Stimulated activated CD4-positive, alpha-beta T cell treated with anti-CD3 and anti-CD28 coated beads, Interleukin-4, amount 100 ng/mL, for 24 hours (primary cell): ENCODE results near the gene MIOX.

Experiments used
- DNase-seq: peaks from one replicate; pipeline ENCODE4 v3.0.0-alpha.2; 2020

MIOX gene

DNA sequence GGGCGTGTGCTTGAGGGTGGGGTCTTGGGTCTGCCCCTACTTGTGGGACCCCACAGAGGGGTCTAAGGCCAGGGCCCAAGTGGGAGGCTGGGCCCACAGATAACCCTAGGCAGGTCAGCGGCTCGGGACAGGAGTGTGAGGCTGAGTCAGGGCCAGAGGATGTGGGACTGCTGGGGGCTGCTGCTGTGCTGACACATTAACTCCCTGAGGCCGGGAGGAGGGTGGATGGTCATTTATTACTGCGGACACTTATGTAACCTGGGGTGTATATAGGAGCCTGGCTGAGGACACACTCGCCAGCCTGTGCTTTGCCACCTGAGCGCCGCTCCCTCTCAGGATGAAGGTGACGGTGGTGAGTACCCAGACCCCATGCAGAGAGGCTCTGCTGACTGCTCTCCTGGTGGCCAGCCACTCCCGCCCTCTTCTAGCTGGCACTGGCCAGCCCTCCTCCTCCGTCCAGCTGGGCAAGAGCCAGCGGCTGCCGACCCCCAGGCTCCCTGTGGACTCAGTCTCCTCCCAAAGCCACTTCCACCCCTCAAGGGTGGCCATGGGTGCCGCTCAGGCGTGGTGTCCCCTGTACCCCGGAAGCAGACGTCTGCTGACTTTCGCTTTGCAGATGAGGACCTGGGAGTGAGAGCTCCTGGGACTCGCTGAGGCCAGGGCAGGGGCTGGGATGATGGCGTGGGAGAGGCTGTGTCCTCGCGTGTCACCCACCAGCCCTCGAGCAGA is at the start of gene MIOX:
MIOX (plus strand) TSS at position 299 of the 729 bp plus-strand sequence; CDS start at position 338, 39 bp downstream.
- DNase-seq: no peak

GRCh38 chr22:50437511-50438304 is 49.0 kb upstream of the MIOX start:
- no peak for DNase-seq

DNA sequence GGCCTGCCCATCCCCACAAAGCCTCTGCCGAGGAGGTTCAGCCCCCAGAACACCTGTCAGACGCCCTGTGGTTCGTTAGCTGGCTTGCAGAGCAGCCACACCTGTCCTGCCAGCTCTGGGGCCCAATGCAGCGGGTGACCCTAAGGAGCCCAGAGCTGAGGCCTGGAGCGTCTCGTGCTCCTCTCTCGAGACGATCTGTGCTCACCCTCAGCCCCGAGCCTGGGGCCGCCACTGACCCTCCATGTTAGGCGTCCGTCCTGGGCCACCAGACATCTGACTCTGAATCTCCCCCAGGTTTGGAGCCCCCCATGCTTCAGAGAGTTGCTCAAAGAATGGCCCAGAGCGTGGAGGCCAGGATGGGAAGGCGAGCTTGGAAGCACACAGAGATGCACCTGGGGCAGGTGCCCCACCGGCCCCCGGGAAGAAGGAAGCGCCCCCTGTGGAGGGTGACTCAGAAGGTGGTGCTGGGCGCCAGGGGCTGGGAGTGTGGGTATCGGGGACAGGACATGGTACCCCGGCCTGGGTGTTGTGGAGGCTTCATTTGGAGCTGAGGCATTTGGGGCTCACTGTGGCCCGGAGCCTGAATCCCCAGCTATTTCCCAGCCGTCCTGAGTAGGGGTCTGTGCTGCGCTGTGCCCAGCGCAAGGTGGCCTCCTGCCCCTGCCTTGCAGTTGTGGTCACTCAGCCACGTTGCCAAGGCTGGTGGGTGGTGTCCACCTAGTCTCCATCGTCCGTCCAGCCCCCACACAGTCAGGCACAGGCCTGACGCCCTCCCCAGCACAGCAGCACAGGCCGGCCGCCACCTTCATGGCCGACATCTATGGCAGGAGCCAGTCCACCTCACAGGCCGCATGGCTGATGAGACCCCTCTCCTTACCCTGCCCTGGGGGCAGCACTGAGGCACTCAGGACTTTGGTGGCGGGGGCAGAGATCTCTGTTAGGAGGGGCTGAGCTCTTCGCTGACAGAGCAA is 48.1 kb upstream of the MIOX start:
- no peak for DNase-seq

DNA sequence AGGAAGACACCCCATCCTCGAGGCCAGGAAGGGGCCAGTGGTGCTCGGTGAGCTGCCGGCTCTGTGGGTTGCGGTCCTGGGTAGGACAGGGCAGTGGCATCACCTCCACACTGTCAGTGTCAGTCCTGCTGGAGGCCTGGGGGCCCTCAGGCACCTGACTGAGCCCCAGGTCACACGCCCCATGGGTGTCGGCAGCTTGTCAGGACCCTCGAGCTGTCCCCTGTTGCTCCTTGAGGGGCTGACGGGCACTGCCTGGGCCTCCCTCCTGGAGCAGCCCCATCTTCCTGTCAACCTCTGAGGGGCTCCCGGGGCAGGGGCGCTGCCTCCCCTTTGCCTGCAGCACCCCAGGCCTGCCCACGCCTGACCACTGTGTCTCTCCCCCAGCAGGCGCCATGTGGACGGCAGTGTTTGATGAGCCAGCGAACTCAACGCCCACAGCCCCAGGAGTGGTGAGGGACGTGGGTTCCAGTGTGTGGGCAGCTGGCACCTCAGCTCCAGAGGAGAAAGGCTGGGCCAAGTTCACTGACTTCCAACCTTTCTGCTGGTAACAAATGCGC is 47.3 kb upstream of the MIOX start:
- DNase-seq: no peak

GRCh38 chr22:50439871-50440331 is 46.8 kb upstream of the MIOX start:
- no peak for DNase-seq

DNA sequence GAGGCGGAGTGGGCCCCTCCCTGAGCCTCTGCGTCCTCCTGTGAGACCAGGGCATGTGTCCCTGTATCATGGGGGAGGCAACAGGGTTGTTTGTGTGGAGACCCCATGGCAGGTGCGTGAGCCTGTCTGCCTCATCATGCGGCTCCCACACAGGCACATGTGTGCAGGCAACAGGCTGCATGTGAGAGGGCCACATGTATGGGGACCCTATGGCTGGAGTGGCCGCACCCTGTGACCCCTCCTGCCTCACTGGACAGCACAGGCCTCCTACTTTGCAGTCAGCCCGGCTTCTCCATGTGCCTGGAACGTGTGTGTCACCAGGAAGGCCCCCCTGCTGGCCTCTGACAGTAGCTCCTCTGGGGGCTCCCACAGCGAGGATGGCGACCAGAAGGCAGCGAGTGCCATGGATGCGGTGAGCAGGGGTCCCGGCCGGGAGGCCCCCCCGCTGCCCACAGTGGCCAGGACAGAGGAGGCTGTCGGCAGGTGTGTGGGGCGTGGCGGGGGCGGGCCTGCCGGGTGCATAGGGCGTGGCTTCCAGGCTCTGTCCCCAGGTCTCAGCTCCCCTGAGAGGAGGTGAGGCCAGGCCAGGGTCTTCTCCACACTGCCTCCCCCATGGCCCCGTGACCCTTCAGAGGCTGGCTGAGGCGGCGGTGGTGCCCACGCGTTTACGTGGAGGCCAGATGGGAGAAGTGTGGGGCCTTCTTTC is 46.0 kb upstream of the MIOX start:
- no peak for DNase-seq

- DNase-seq: no peak
Measured at GRCh38 chr22:50441428-50441993, 45.1 kb upstream of the MIOX start.

DNA sequence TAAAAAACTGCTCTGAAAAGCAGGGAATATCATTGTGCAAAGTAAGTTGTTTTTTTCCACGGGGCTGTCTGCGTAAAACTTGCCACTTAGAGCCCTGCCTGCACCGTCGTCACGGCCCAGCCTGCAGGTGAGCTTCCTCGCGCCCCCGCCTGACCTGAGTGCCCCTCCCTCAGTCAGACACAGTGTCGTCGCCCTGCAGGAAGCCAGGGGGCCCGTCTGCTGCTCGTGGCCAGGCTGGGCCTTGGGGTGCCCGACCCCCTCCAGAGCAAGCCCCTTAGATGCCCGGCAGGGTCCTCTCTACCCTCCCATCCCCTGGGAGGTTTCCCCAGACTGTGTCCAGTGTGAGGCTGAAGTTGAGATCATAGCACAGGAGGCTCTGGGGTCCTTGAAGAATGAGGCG is 43.5 kb upstream of the MIOX start:
- DNase-seq: no peak

- DNase-seq: no peak
Measured at GRCh38 chr22:50443801-50444625, 42.6 kb upstream of the MIOX start.

- no peak for DNase-seq
Measured at GRCh38 chr22:50444663-50445062, 42.0 kb upstream of the MIOX start.

- DNase-seq: no peak
Measured at GRCh38 chr22:50445071-50445879, 41.4 kb upstream of the MIOX start.

GRCh38 chr22:50445880-50446707 is 40.6 kb upstream of the MIOX start:
- DNase-seq: no peak

DNA sequence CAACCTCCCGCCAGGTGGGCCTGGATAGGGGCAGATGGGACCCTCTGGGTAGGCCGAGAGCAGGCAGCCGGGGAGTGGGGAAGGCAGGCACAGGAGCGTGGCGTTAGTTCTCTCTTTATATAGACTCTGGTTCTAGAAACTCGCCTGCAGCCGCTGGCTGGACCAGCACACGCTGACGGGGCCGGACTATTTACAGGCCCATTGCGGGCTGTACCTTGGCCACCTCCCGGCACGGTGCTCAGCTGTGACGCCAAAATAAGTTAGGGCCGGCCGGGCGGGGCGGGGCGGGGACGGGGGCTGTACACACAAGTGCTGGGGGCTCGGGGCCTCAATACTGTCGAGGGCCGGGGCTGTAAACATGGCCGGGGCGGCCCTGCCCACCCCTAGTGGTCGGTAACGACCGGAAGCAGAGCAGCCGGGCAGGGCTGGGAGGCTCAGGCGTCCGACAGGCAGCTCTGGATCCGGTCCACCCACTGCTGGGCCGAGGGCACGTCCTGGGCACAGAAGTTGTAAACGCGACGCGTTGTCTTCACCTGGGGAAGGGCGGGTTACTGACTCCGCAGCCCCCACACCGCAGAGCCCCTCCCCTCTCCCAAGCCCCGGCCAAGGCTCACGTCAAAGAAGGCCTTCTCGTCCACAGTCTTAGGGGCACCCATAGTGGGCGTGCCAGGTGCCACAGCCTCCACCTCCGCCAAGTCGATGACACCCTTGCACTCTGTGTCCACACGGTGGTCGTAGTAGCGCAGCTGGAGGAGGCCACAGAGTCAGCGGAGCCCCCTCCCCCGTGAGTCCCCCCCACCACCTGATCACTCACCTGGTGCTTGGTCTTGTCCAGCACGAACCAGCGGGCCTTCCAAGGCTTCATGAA is 39.7 kb upstream of the MIOX start:
- DNase-seq: no peak

- DNase-seq: no peak
Measured at GRCh38 chr22:50447576-50448551, 38.8 kb upstream of the MIOX start.

GRCh38 chr22:50452649-50453048 is 34.0 kb upstream of the MIOX start:
- no peak for DNase-seq

GRCh38 chr22:50454556-50455075 is 32.0 kb upstream of the MIOX start:
- DNase-seq: no peak
